ENCODE measurements around the gene CDK4. TPM values are rescaled to one million over a fixed set of nuclear protein-coding genes. Genes with fewer than 3 reads are reported as not detected.
A peak's percentile ranks its signal among the peaks of the same experiment; 100 is the strongest.

Gene CDK4
- total RNA-seq, 1 experiment from 2014 or later, result 218 TPM

DNA sequence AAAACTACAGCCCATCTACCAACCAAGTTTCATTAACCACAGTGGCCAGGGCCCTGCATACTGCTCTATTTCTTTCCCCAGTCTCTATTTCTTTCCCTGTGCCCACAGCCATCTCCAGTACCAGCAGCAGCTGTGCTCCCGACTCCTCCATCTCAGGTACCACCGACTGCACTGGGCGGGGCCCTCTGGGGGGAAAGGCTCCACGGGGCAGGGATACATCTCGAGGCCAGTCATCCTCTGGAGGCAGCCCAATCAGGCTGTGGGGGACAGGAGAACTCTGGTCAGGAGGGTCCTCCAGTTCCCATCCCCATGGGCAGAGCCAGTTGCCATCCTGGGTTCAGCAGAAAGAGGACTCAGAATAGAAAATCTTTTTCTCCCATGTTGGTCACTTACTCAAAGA, 3.0 kb downstream of the CDK4 start:
- H3K4ac ChIP-seq (ENCODE audit: low read depth, low read length), result no peak overlapping the region
- Mint-ChIP-seq H3K36me3 (ENCODE audit: insufficient read depth in 1 of 3, low read depth in 3 of 3) (peaks cover 33 to 62% (median 55%) of the 10 kb centered on the region in 3 experiments), H3K4me1 (peaks cover 36% of the 10 kb centered on the region in 2 experiments), H3K27ac (peak overlapping the region in 1 of 3 experiments; percentile 85; a peak in 1 of 7 replicates), H3K9me3 (no peaks in the 10 kb centered on the region; a peak in 2 of 5 replicates), H3K27me3 (ENCODE audit: low read depth) (peaks cover 4% of the 10 kb centered on the region), H3K4me3 (no peak overlapping the region)
- no peak overlapping the region for H3T11ph ChIP-seq (ENCODE audit: low read length)
- no peak overlapping the region for H2BK12ac ChIP-seq (ENCODE audit: insufficient read length, low read depth, low read length)
- H2AFZ ChIP-seq (ENCODE audit: low read length), result no peak overlapping the region
- no peak overlapping the region for H2BK5ac ChIP-seq (ENCODE audit: insufficient read length, low read length)
- no peak overlapping the region for H3K27ac ChIP-seq (ENCODE audit: insufficient read length, low read depth, low read length)
- peaks cover 13% of the 10 kb centered on the region for H3K23me2 ChIP-seq (ENCODE audit: insufficient read length, low read depth, low read length, poor library complexity, severe bottlenecking)
- H3K27me3 ChIP-seq (ENCODE audit: insufficient read depth, low read length), result no peaks in the 10 kb centered on the region; the same call in 1 of the 2 replicates
- no peak overlapping the region for H3K23ac ChIP-seq (ENCODE audit: insufficient read length, low read depth, low read length)
- H4K5ac ChIP-seq (ENCODE audit: insufficient read length, low read depth, low read length), result no peak overlapping the region
- H3K18ac ChIP-seq (ENCODE audit: insufficient read length, low read depth, low read length), result no peak overlapping the region
- no peak overlapping the region for H2BK120ac ChIP-seq (ENCODE audit: low read depth, low read length, poor library complexity, severe bottlenecking)
- no peaks in the 10 kb centered on the region for H3K9me3 ChIP-seq (ENCODE audit: control insufficient read depth, low read depth, low read length)
- WGBS (ENCODE audit: extremely low coverage, insufficient read length, low lambda C conversion rate), result no CpG with 5 or more reads among the region's 5 CpGs
- H3K9ac ChIP-seq (ENCODE audit: extremely low read depth, insufficient read length, low read length), result no peak overlapping the region
- H3K4me1 ChIP-seq (ENCODE audit: insufficient read depth, low read length), result peaks cover 7% of the 10 kb centered on the region; the same call in 1 of the 2 replicates
- no peak overlapping the region for H2BK15ac ChIP-seq (ENCODE audit: low read depth, low read length)
- no peak overlapping the region for H3K14ac ChIP-seq (ENCODE audit: insufficient read depth, low read length)
- no peak overlapping the region for H4K8ac ChIP-seq (replicated peaks; ENCODE audit: insufficient read length, low read depth, low read length)
- H3K4me2 ChIP-seq (ENCODE audit: insufficient read depth, insufficient read length, low read length), result no peak overlapping the region
- no peak overlapping the region for H3K56ac ChIP-seq (ENCODE audit: insufficient read length, low read depth, low read length)
- no peak overlapping the region for H4K91ac ChIP-seq (ENCODE audit: insufficient read length, low read depth, low read length)
- no peak for DNase-seq
- H4K20me1 ChIP-seq (ENCODE audit: control insufficient read depth, insufficient read depth, insufficient read length), result no peaks in the 10 kb centered on the region
- no peak overlapping the region for H2AK5ac ChIP-seq (ENCODE audit: insufficient read length, low read length)
- H2BK20ac ChIP-seq (ENCODE audit: low read depth, low read length, poor library complexity, severe bottlenecking), result no peak overlapping the region
- H3K79me2 ChIP-seq (ENCODE audit: insufficient read depth, low read length), result peaks cover 13% of the 10 kb centered on the region; the same call in 1 of the 2 replicates
- TF ChIP-seq, protein P1, sequence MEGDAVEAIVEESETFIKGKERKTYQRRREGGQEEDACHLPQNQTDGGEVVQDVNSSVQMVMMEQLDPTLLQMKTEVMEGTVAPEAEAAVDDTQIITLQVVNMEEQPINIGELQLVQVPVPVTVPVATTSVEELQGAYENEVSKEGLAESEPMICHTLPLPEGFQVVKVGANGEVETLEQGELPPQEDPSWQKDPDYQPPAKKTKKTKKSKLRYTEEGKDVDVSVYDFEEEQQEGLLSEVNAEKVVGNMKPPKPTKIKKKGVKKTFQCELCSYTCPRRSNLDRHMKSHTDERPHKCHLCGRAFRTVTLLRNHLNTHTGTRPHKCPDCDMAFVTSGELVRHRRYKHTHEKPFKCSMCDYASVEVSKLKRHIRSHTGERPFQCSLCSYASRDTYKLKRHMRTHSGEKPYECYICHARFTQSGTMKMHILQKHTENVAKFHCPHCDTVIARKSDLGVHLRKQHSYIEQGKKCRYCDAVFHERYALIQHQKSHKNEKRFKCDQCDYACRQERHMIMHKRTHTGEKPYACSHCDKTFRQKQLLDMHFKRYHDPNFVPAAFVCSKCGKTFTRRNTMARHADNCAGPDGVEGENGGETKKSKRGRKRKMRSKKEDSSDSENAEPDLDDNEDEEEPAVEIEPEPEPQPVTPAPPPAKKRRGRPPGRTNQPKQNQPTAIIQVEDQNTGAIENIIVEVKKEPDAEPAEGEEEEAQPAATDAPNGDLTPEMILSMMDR (conservative IDR thresholded peaks at IDR 0.05), result no peak
- H3K79me1 ChIP-seq (ENCODE audit: insufficient read depth, low read depth, low read length, poor library complexity, severe bottlenecking), result no peaks in the 10 kb centered on the region

All from H9 (cell line).